ENCODE data around the gene HNRNPAB. TPM values are rescaled to one million over a fixed set of nuclear protein-coding genes. Genes with fewer than 3 reads are reported as not detected.
"Not testable (repeated sequence)": the region's sequence is repeated elsewhere in the genome, so short reads cannot be mapped to it uniquely, and the experiment has no call there.

Gene HNRNPAB
- total RNA-seq, 1 donor from 2014 or later = 48.6 TPM

- no peak for DNase-seq
These were observed 8.1 kb downstream of the HNRNPAB start for GRCh38 chr5:178212241-178213002.

GRCh38 chr5:178213003-178213461, 8.7 kb downstream of the HNRNPAB start:
- no peak for DNase-seq

GRCh38 chr5:178213748-178214151, 9.4 kb downstream of the HNRNPAB start:
- DNase-seq = no peak

DNA sequence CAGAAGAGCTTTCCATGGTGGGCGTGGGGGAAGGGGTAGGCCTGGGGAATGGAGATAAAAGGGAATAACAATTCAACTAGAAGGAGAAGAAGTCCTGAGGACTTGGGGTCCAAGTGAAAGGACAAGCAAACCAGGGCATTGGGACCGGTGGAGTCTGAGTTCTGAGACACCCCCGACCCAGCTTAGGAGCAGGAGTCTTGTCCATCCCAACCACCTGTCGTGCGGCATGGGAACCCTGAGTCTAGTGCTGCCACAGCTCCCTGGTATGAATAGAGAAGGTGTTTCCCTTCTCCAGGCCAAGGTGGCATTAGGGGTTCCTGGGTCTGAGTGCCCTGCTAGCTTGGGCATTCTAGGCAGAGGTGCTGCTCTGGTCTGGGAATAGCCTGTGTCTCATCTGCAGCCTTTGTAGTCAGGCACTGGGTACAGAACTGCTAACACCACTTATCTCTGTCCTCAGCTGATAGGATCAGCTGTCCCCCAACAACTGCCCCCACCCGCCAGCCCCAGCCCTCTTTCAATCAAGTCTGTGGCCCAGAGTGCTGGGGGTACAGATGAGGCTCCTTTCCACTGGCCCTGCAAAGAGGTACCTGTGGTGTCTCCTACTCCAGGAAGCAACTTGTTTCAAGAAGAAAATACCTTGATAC, 9.9 kb downstream of the HNRNPAB start:
- DNase-seq = no peak

DNA sequence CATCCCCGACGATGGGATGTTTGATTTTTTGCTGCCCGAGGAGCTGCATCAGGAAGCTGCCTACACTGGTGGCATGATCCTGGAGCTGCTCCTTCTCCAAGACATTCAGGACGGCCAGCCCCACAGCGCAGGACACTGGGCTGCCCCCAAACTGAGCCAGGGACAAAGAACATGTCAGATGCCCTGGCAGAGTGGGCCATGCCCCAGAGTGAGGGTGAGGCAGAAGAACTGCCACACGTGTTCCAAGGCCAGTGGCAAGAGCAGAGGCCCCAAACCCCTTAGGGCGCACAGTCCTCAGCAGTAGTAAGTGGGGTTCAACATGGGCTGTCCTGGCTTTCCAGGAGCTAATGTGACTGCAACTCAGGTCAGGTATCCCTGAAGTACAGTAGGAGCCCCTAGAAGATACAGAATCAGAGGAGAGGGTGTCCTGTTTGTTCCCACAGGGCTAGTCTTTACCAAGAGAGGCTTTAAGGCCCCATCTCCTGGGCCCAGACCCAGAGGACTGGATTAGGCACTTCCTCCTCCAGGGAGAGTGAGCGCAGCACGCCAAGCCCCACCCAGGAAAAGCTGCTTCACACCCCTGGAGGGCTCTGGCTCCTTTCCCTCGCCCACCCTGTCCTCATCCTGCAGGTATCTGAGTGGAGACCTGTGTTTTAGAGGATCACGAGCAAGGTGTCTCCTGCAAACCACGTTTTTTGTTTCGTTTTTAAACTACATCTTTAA, 11.1 kb downstream of the HNRNPAB start:
- no peak for DNase-seq

DNA sequence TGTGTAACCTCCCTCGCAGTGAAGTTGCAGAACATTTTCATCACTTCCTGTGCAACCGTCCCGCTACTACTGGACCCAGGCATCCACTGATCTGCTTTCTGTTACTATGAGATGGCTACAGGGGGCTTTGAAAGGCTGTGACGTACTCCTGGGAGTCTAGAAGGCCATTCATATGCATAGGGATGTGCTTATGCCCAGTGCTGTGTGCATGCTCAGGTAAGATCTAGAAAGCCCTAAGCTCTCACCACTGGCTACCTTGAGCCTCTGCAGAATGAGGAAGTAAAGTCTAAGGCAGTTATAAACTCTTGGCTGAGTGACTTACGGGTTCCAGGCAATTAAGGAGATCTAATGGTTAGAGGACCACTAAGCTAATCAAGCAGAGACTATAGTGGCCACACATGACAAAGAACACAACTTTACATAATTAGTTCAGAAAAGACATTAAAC, 11.8 kb downstream of the HNRNPAB start:
- no peak for DNase-seq

GRCh38 chr5:178216779-178217178, 12.4 kb downstream of the HNRNPAB start:
- DNase-seq = no peak

- DNase-seq = no peak
These were observed 14.0 kb downstream of the HNRNPAB start for GRCh38 chr5:178218237-178218776.

GRCh38 chr5:178218827-178219226, 14.5 kb downstream of the HNRNPAB start:
- DNase-seq = no peak

DNA sequence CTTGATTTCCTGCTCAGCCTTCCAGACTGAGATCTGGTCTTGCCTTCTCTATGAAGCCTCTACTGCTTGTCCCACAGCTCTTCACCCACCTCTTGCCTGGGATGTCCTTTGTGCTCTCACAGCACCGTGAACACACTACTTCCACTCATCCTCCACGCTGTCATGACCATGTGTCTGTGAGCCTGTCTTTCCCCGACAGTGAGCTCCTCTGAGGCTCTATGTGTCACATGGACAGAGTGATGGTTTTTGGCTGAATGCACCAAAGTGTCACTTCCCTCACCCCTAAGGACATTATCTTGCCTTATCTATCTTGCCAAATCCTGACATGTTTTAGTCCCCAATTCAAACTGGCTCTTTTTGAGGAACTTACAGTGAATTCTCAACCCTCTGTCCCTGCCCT, 16.9 kb downstream of the HNRNPAB start:
- DNase-seq = no peak

GRCh38 chr5:178221853-178222252, 17.5 kb downstream of the HNRNPAB start:
- DNase-seq = no peak

GRCh38 chr5:178222292-178222691, 18.0 kb downstream of the HNRNPAB start:
- no peak for DNase-seq

- DNase-seq = no peak
These were observed 19.0 kb downstream of the HNRNPAB start for GRCh38 chr5:178223196-178223773.

- no peak for DNase-seq
These were observed 19.5 kb downstream of the HNRNPAB start for GRCh38 chr5:178223828-178224335.

DNA sequence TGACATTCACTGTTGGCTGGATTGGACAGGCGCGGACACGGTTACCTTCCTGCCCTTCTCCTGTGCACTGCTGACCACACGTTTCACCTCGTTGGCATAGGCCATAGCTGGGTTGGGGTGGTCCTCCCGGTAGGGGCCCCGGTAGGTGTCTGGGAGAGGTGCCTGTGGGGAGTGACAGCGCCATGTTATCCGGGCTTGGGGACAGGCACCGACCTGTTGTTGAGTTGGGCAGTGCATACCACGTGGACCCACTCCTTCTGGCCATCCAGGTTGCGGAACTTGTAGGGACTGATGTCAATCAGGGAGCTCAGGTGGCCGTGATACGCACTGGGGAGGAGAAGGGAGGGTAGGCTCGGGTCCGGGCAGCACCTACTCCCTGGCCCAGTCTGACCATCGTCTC, 20.1 kb downstream of the HNRNPAB start:
- DNase-seq = no peak

GRCh38 chr5:178225174-178225573, 20.8 kb downstream of the HNRNPAB start:
- DNase-seq = no peak

DNA sequence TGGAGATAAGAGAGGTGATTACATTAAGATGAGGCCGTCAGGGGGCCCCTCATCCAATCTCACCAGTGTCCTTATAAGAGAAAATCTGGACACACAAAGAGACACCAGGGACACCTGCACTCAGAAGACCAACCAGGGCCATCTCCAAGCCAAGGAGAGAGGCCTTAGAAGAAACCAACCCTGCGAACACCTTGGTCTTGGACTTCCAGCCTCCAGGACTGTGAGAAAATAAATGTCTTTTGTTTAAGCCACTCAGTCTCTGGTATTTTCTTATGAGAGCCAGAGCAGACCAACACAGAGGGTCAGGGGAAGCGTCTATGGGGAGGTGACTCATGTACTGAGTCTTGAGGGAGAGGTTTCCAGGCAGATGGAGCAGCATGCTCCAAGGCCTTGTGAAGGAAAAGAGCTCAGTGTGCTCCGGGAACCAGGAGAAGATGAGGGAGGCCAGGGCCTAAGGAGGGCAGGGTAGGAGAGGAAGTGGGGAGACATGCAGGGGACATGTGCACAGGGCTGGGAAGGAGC, 22.9 kb downstream of the HNRNPAB start:
- DNase-seq = no peak

- DNase-seq = no peak
These were observed 23.6 kb downstream of the HNRNPAB start for GRCh38 chr5:178227929-178228328.

DNA sequence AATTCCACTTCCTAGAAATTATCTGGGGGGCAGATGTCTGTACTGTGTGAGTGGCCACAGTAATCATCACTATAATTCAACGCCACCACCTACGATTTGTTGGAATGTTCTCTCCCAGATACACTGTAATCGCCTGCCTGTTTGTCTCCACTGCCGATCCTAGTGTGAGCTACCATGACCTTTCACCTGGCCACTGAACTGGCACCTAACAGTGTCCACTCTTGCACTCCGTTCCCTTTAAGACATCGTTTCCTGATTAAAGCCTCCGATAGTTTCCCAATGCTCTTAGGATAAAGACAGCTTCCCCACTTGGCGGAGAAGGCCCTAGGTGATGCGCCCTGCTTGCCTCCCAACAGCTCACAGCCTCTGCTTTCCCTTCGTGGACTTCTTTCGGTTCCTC, 24.3 kb downstream of the HNRNPAB start:
- DNase-seq = no peak

- DNase-seq = not testable (repeated sequence)
These were observed 24.8 kb downstream of the HNRNPAB start for GRCh38 chr5:178229111-178229510.

DNA sequence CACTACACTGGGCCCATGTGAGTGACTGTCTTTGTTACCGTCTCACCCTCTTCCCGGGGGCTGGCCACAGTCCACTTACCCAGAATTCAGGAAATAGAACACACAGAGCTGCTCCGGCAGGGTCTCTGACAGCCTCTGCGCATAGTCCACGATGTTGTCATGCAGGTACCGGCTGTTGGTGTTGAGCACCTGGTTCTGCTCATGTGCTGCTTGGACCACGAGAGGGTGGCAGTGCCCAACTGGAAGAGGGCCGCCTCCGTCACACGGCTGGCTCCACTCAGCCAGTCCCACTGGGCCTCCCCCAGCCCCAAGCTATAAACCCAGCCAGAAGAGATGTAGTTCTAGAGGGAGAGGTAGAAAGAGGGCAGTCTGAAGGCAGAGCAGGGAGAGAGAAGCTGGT, 25.5 kb downstream of the HNRNPAB start:
- DNase-seq = no peak

Data from skin of body (tissue), 2 donors.